GM19043 (cell line): Measurements from ENCODE around the gene GRID2.
A peak's percentile ranks its signal among the peaks of the same experiment; 100 is the strongest.
"Not testable (repeated sequence)": the region's sequence is repeated elsewhere in the genome, so short reads cannot be mapped to it uniquely, and the experiment has no call there.

Source experiments
- ATAC-seq: cut with Tn5 transposase; IDR thresholded peaks from one replicate; pipeline ENCODE4 v1.9.1; 2021; ENCODE audit warnings: low read depth; ENCODE audit not compliant: unreplicated experiment

GRID2 gene

GRCh38 chr4:93605163-93605562 is 1301.4 kb downstream of the GRID2 start:
- no peak for ATAC-seq

- no peak for ATAC-seq
These were observed 1313.8 kb downstream of the GRID2 start for GRCh38 chr4:93617606-93618005.

- ATAC-seq, result no peak
These were observed 1330.0 kb downstream of the GRID2 start for GRCh38 chr4:93633721-93634120.

GRCh38 chr4:93635943-93636342 is 1332.2 kb downstream of the GRID2 start:
- ATAC-seq, result no peak

GRCh38 chr4:93645120-93645519 is 1341.4 kb downstream of the GRID2 start:
- ATAC-seq, result no peak

- ATAC-seq, result peak; percentile 47
These were observed 1342.6 kb downstream of the GRID2 start for GRCh38 chr4:93646233-93646930.

GRCh38 chr4:93648258-93648657 is 1344.5 kb downstream of the GRID2 start:
- ATAC-seq, result no peak

GRCh38 chr4:93649828-93650227 is 1346.1 kb downstream of the GRID2 start:
- ATAC-seq, result no peak

GRCh38 chr4:93654211-93654610 is 1350.4 kb downstream of the GRID2 start:
- ATAC-seq, result no peak

- ATAC-seq, result no peak
These were observed 1353.8 kb downstream of the GRID2 start for GRCh38 chr4:93657527-93657926.

GRCh38 chr4:93658443-93658842 is 1354.7 kb downstream of the GRID2 start:
- no peak for ATAC-seq

- no peak for ATAC-seq
These were observed 1355.9 kb downstream of the GRID2 start for GRCh38 chr4:93659629-93660028.

- ATAC-seq, result no peak
These were observed 1356.3 kb downstream of the GRID2 start for GRCh38 chr4:93660036-93660435.

GRCh38 chr4:93670434-93670833 is 1366.7 kb downstream of the GRID2 start:
- no peak for ATAC-seq

- no peak for ATAC-seq
These were observed 1367.3 kb downstream of the GRID2 start for GRCh38 chr4:93671093-93671492.

- not testable (repeated sequence) for ATAC-seq
These were observed 1373.2 kb downstream of the GRID2 start for GRCh38 chr4:93676937-93677336.

- no peak for ATAC-seq
These were observed 1380.8 kb downstream of the GRID2 start for GRCh38 chr4:93684571-93684970.

GRCh38 chr4:93687304-93687703 is 1383.5 kb downstream of the GRID2 start:
- no peak for ATAC-seq

- no peak for ATAC-seq
These were observed 1385.2 kb downstream of the GRID2 start for GRCh38 chr4:93688978-93689377.

GRCh38 chr4:93693141-93693540 is 1389.4 kb downstream of the GRID2 start:
- ATAC-seq, result no peak

GRCh38 chr4:93698686-93699085 is 1394.9 kb downstream of the GRID2 start:
- ATAC-seq, result no peak

- ATAC-seq, result no peak
These were observed 1396.8 kb downstream of the GRID2 start for GRCh38 chr4:93700571-93700970.
